Pancreas (tissue), 10 donors: ENCODE data around the gene CIC. TPM values are rescaled to one million over a fixed set of nuclear protein-coding genes. Genes with fewer than 3 reads are reported as not detected.

Experiments used
- ATAC-seq, 4 donors: fragments of 200-7000 bp; cut with Tn5 transposase; one replicate each; pipeline versions ENCODE4 v1.8.0 to v1.9.1; 2020; ENCODE audit warnings: mild to moderate bottlenecking in 4 of 4, moderate library complexity in 4 of 4
- DNase-seq, 6 donors: peaks; one replicate each; pipeline ENCODE4 v3.0.0-alpha.2; 2020
- FAIRE-seq: peaks from 2 replicates; lab custom pipeline; 2012; peaks lifted over from hg19 to GRCh38; lab: Jason Lieb, UNC
- H3K27ac ChIP-seq, 4 donors: fragments of 200-600 bp; sonication (generic); 1 replicate in 3 of 4; 2 replicates in 1 of 4; pipeline versions ENCODE4 v1.5.0 to v1.8.0; 2020
- H3K27me3 ChIP-seq, 4 donors: fragments of 200-600 bp; one replicate each; pipeline ENCODE4 v1.8.0; 2021
- H3K36me3 ChIP-seq, 3 donors: fragments of 200-600 bp; sonication (generic) in 1 of 3; one replicate each; pipeline versions ENCODE4 v1.5.0 to v1.8.0; 2020 to 2021
- H3K4me1 ChIP-seq, 3 donors: fragments of 200-600 bp; one replicate each; pipeline ENCODE4 v1.8.0; 2021
- H3K4me3 ChIP-seq, 4 donors: fragments of 200-600 bp; sonication (generic) in 2 of 4; one replicate each; pipeline versions ENCODE4 v1.5.0 to v1.8.0; 2020 to 2021
- H3K9me3 ChIP-seq, 4 donors: fragments of 200-600 bp; one replicate each; pipeline ENCODE4 v1.8.0; 2021
- WGBS, 2 donors: extraction: QIAGEN DNeasy Blood & Tissue Kit; methylation state at CpG; one replicate each; pipeline ENCODE4 v1.1.7; 2013; 5-methylcytosine and 5-hydroxymethylcytosine counted together
- intact Hi-C, 3 donors: fragments of 100-400 bp; cut with DNase I; formaldehyde crosslinking; loops; one replicate each; pipeline versions ENCODE4 v1.11.1 to v1.14.2; 2022
- polyA plus RNA-seq, 2 donors: library from polyadenylated mRNA; stranded (reverse); fragments of 200-250 nt; gene quantifications; one replicate each; pipeline ENCODE4 v1.2.3, GENCODE V29; 2013
- total RNA-seq, 6 donors: library from RNA; stranded (reverse); fragmentation: NEBNext Ultra II Directional in 4 of 6; extraction: Animal tissue kit (Norgen Biotek cat#: 25700) in 4 of 6; gene quantifications; one replicate each; pipeline versions ENCODE4 v1.2.1 to v1.2.4, GENCODE V29; 2021 to 2023
- TF ChIP-seq, protein P1 (sequence below), 4 donors: fragments of 200-600 bp; sonication (generic) in 3 of 4; IDR thresholded peaks; one replicate each; pipeline versions ENCODE4 v1.5.0 to v1.8.0; 2021; ENCODE audit warnings: antibody characterized with exemption in 4 of 4
- donor health status: healthy with polysubstance abuse.
- donor health status: DM: no; HTN: no; CAD: no; lungs with moderate emphysema.
- donor health status: DM: no; HTN: no; CAD: no.
- donor health status: control.
- donor health status: control.
- donor health status: Bipolar disorder and iron deficiency.
- donor health status: DM: yes; HTN: yes; CAD: no.
- donor health status: DM: no; HTN: no; CAD: no.
- donor health status: DM: no; HTN: no; CAD: no.
- donor health status: DM: yes; HTN: yes; CAD: no.

CIC gene
- total and polyA plus RNA-seq, 8 donors = 27.7 to 65.0 (median 33.4) TPM

GRCh38 chr19:42271861-42272534, 2.9 kb downstream of the CIC start:
- peaks cover 8 to 22% (median 8%) of the 10 kb centered on the region in 3 donors for H3K4me1 ChIP-seq
- FAIRE-seq = no peak
- peak in 4 of 6 donors; percentile 31 to 81 (median 56) for DNase-seq
- TF ChIP-seq, protein P1, sequence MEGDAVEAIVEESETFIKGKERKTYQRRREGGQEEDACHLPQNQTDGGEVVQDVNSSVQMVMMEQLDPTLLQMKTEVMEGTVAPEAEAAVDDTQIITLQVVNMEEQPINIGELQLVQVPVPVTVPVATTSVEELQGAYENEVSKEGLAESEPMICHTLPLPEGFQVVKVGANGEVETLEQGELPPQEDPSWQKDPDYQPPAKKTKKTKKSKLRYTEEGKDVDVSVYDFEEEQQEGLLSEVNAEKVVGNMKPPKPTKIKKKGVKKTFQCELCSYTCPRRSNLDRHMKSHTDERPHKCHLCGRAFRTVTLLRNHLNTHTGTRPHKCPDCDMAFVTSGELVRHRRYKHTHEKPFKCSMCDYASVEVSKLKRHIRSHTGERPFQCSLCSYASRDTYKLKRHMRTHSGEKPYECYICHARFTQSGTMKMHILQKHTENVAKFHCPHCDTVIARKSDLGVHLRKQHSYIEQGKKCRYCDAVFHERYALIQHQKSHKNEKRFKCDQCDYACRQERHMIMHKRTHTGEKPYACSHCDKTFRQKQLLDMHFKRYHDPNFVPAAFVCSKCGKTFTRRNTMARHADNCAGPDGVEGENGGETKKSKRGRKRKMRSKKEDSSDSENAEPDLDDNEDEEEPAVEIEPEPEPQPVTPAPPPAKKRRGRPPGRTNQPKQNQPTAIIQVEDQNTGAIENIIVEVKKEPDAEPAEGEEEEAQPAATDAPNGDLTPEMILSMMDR (IDR thresholded peaks at IDR 0.05) = no peak
- H3K27ac ChIP-seq = no peak overlapping the region
- H3K4me3 ChIP-seq = no peak overlapping the region
- no peak for ATAC-seq
- no peaks in the 10 kb centered on the region for H3K9me3 ChIP-seq
- WGBS, 2 donors = 90 to 94% methylated on average over 34 to 35 of the region's 35 CpGs
- H3K36me3 ChIP-seq = peaks cover 0 to 29% (median 15%) of the 10 kb centered on the region in 3 donors
- H3K27me3 ChIP-seq = no peaks in the 10 kb centered on the region
- intact Hi-C loops = no loop called here

GRCh38 chr19:42272535-42272897, 3.5 kb downstream of the CIC start:
- no peak for FAIRE-seq
- H3K27me3 ChIP-seq = no peaks in the 10 kb centered on the region
- peak in 1 of 6 donors; percentile 78 for DNase-seq
- peaks cover 8 to 23% (median 9%) of the 10 kb centered on the region in 3 donors for H3K4me1 ChIP-seq
- no peak for ATAC-seq
- H3K36me3 ChIP-seq = peaks cover 0 to 29% (median 15%) of the 10 kb centered on the region in 3 donors
- WGBS, 2 donors = 91 to 96% methylated on average over 9 of the region's 9 CpGs
- H3K27ac ChIP-seq = no peak overlapping the region
- intact Hi-C loops = no loop called here
- H3K9me3 ChIP-seq = no peaks in the 10 kb centered on the region
- TF ChIP-seq, protein P1 (IDR thresholded peaks at IDR 0.05) = no peak
- H3K4me3 ChIP-seq = no peak overlapping the region

DNA sequence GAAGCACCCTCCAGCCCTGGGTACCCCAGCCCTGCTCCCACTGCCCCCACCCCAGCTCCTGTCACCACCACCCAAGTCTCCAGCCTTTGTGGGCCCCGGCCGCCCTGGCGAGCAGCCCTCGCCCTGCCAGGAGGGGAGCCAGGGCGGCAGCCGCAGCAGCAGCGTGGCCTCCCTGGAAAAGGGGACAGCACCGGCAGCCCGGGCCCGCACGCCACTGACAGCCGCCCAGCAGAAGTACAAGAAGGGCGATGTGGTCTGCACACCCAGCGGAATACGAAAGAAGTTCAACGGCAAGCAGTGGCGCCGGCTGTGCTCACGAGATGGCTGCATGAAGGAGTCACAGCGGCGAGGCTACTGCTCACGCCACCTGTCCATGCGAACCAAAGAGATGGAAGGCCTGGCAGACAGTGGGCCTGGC, 3.9 kb downstream of the CIC start:
- 95 to 96% methylated on average over 19 to 23 of the region's 23 CpGs for WGBS, 2 donors
- no peak for FAIRE-seq
- H3K36me3 ChIP-seq = peaks cover 0 to 29% (median 15%) of the 10 kb centered on the region in 3 donors
- H3K27ac ChIP-seq = no peak overlapping the region
- TF ChIP-seq, protein P1 (IDR thresholded peaks at IDR 0.05) = no peak
- intact Hi-C loops = no loop called here
- peaks cover 8 to 25% (median 13%) of the 10 kb centered on the region in 3 donors for H3K4me1 ChIP-seq
- no peaks in the 10 kb centered on the region for H3K9me3 ChIP-seq
- peak in 1 of 6 donors; percentile 75 for DNase-seq
- ATAC-seq = no peak
- H3K27me3 ChIP-seq = no peaks in the 10 kb centered on the region
- no peak overlapping the region for H3K4me3 ChIP-seq

DNA sequence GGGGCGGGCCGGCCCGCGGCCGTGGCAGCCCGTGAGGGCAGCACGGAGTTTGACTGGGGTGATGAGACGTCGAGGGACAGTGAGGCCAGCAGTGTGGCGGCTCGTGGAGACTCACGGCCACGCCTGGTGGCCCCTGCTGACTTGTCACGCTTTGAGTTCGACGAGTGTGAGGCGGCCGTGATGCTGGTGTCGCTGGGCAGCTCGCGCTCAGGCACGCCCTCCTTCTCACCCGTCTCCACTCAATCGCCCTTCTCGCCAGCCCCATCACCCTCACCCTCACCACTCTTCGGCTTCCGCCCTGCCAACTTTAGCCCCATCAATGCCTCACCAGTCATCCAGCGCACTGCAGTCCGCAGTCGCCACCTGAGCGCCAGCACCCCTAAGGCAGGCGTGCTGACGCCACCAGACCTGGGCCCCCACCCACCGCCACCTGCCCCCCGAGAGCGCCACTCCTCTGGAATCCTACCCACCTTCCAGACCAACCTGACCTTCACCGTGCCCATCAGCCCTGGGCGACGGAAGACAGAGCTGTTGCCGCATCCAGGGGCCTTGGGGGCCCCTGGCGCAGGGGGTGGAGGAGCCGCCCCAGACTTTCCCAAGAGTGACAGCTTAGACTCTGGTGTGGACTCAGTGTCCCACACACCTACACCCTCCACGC, 4.5 kb downstream of the CIC start:
- 92 to 96% methylated on average over 41 to 43 of the region's 43 CpGs for WGBS, 2 donors

More for the DNA sequence above, 4.5 kb downstream of the CIC start:
- TF ChIP-seq, protein P1 (IDR thresholded peaks at IDR 0.05) = no peak
- H3K9me3 ChIP-seq = no peaks in the 10 kb centered on the region
- ATAC-seq (no peak), FAIRE-seq (no peak), DNase-seq (peak in 2 of 6 donors; percentile 43 to 72)
- H3K27me3 ChIP-seq = no peaks in the 10 kb centered on the region
- H3K4me1 ChIP-seq = peaks cover 8 to 30% (median 18%) of the 10 kb centered on the region in 3 donors
- intact Hi-C loops = no loop called here
- H3K36me3 ChIP-seq = peaks cover 0 to 29% (median 15%) of the 10 kb centered on the region in 3 donors
- no peak overlapping the region for H3K4me3 ChIP-seq
- H3K27ac ChIP-seq = no peak overlapping the region
